Measurements from ENCODE around the gene PGBD1. TPM values are rescaled to one million over a fixed set of nuclear protein-coding genes. Genes with fewer than 3 reads are reported as not detected.
A peak's percentile ranks its signal among the peaks of the same experiment; 100 is the strongest.

The PGBD1 gene
- total and polyA plus RNA-seq, 5 donors from 2014 or later, result 0.09 to 1.0 (median 0.42) TPM

- H3K27ac Mint-ChIP-seq, result peak within 1 kb of the TSS in 1 of 3 donors; percentile 74
- peaks cover 40% of the 10 kb centered on the region for H3K27me3 Mint-ChIP-seq
- DNase-seq, result peak; percentile 6 to 63 (median 21)
- Histone ChIP-seq H3K27ac (ENCODE audit: insufficient read depth, low read length, poor library complexity, severe bottlenecking) (no peak within 1 kb of the TSS), H3K27me3 (ENCODE audit: control insufficient read depth, insufficient read depth, low read length) (peaks cover 6% of the 10 kb centered on the region), H3K36me3 (ENCODE audit: control insufficient read depth, insufficient read depth, low read length) (no peaks in the 10 kb centered on the region), H3K4me1 (ENCODE audit: control insufficient read depth, insufficient read depth, low read length, poor library complexity, severe bottlenecking) (peaks cover 2% of the 10 kb centered on the region), H3K9me3 (ENCODE audit: control insufficient read depth in 2 of 2, low read length in 2 of 2) (no peaks in the 10 kb centered on the region), H3K4me3 (ENCODE audit: low read depth, low read length) (peak within 1 kb of the TSS; percentile 48)
- peak in 1 of 2 donors; percentile 45 for ATAC-seq (ENCODE audit: low read depth in 2 of 2)
- H3K4me3 Mint-ChIP-seq, result peak within 1 kb of the TSS in 3 of 4 donors; percentile 21 to 63 (median 43)
- H3K36me3 Mint-ChIP-seq, result no peaks in the 10 kb centered on the region
- peaks cover 0 to 1% (median 0%) of the 10 kb centered on the region in 7 donors for H3K9me3 Mint-ChIP-seq
- H3K4me1 Mint-ChIP-seq, result peaks cover 0 to 8% (median 2%) of the 10 kb centered on the region in 4 donors
Observed at GRCh38 chr6:28258877-28259777, 22.2 kb upstream of the PGBD1 start, which contains the start of gene NKAPL. Gene NKAPL (plus strand): TSS chr6:28259297. CDS start chr6:28259372, 75 bp downstream.

- Mint-ChIP-seq H3K4me3 (peak overlapping the region in 2 of 4 donors; percentile 1 to 55), H3K27me3 (peaks cover 17% of the 10 kb centered on the region), H3K27ac (no peak overlapping the region), H3K36me3 (no peaks in the 10 kb centered on the region), H3K9me3 (peaks cover 0 to 1% (median 0%) of the 10 kb centered on the region in 7 donors), H3K4me1 (peaks cover 0 to 13% (median 4%) of the 10 kb centered on the region in 4 donors)
- Histone ChIP-seq H3K27me3 (ENCODE audit: control insufficient read depth, insufficient read depth, low read length) (no peaks in the 10 kb centered on the region), H3K36me3 (ENCODE audit: control insufficient read depth, insufficient read depth, low read length) (no peaks in the 10 kb centered on the region), H3K4me3 (ENCODE audit: low read depth, low read length) (no peak overlapping the region), H3K4me1 (ENCODE audit: control insufficient read depth, insufficient read depth, low read length, poor library complexity, severe bottlenecking) (peaks cover 12% of the 10 kb centered on the region), H3K9me3 (ENCODE audit: control insufficient read depth in 2 of 2, low read length in 2 of 2) (no peaks in the 10 kb centered on the region), H3K27ac (ENCODE audit: insufficient read depth, low read length, poor library complexity, severe bottlenecking) (no peak overlapping the region)
- DNase-seq (peak in 1 of 3 donors; percentile 20), ATAC-seq (ENCODE audit: low read depth in 2 of 2) (no peak)
Observed at GRCh38 chr6:28263922-28264321, 17.4 kb upstream of the PGBD1 start.

DNA sequence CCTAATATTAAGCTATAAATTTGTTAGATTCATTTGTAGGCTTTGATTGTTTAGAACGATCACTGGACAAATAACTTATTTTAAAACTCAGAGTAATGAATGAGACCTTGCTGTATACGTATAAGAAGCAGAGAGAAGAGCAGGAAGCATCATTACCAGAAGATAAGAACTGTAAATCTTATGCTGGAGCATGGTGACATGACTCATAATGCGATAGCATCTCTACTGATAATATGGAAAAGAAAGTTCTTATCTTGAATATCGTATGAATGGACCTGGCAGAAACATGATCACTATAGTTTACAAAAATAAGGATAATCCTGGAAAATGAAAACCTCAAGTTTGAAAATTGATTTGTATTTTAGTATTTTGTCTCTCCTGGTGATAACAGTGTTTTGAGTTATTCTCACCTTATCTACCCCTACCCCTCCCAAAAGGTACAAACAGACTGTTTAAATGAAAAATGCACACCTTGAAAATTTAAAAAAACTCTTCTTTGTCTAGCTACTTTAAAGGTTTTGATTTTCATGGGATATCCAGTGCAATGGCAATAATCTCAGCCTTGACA lies 16.5 kb upstream of the PGBD1 start:
- no peaks in the 10 kb centered on the region for H3K9me3 Mint-ChIP-seq
- H3K27me3 Mint-ChIP-seq, result peaks cover 17% of the 10 kb centered on the region
- ATAC-seq (ENCODE audit: low read depth in 2 of 2), result no peak

GRCh38 chr6:28266563-28266961 lies 14.8 kb upstream of the PGBD1 start:
- H3K4me1 Mint-ChIP-seq, result peaks cover 0 to 30% (median 15%) of the 10 kb centered on the region in 4 donors
- no peaks in the 10 kb centered on the region for H3K9me3 Mint-ChIP-seq
- no peak overlapping the region for H3K27ac Mint-ChIP-seq
- Histone ChIP-seq H3K4me3 (ENCODE audit: low read depth, low read length) (peak overlapping the region; percentile 93), H3K27ac (ENCODE audit: insufficient read depth, low read length, poor library complexity, severe bottlenecking) (peak overlapping the region; percentile 64), H3K9me3 (ENCODE audit: control insufficient read depth in 2 of 2, low read length in 2 of 2) (no peaks in the 10 kb centered on the region), H3K36me3 (ENCODE audit: control insufficient read depth, insufficient read depth, low read length) (peaks cover 3% of the 10 kb centered on the region), H3K4me1 (ENCODE audit: control insufficient read depth, insufficient read depth, low read length, poor library complexity, severe bottlenecking) (peaks cover 12% of the 10 kb centered on the region), H3K27me3 (ENCODE audit: control insufficient read depth, insufficient read depth, low read length) (no peaks in the 10 kb centered on the region)
- peaks cover 5% of the 10 kb centered on the region for H3K36me3 Mint-ChIP-seq
- no peak overlapping the region for H3K4me3 Mint-ChIP-seq
- ATAC-seq (ENCODE audit: low read depth in 2 of 2) (no peak), DNase-seq (no peak)
- peaks cover 10% of the 10 kb centered on the region for H3K27me3 Mint-ChIP-seq

More for the DNA sequence above, 16.5 kb upstream of the PGBD1 start:
- peak overlapping the region in 2 of 3 donors; percentile 16 to 39 for H3K27ac Mint-ChIP-seq
- Histone ChIP-seq H3K36me3 (ENCODE audit: control insufficient read depth, insufficient read depth, low read length) (no peaks in the 10 kb centered on the region), H3K4me3 (ENCODE audit: low read depth, low read length) (no peak overlapping the region), H3K9me3 (ENCODE audit: control insufficient read depth in 2 of 2, low read length in 2 of 2) (no peaks in the 10 kb centered on the region), H3K27me3 (ENCODE audit: control insufficient read depth, insufficient read depth, low read length) (no peaks in the 10 kb centered on the region), H3K4me1 (ENCODE audit: control insufficient read depth, insufficient read depth, low read length, poor library complexity, severe bottlenecking) (peaks cover 12% of the 10 kb centered on the region), H3K27ac (ENCODE audit: insufficient read depth, low read length, poor library complexity, severe bottlenecking) (no peak overlapping the region)
- H3K36me3 Mint-ChIP-seq, result no peaks in the 10 kb centered on the region
- DNase-seq, result no peak
- peaks cover 0 to 16% (median 7%) of the 10 kb centered on the region in 4 donors for H3K4me1 Mint-ChIP-seq
- peak overlapping the region in 1 of 4 donors; percentile 55 for H3K4me3 Mint-ChIP-seq

- H3K36me3 ChIP-seq (ENCODE audit: control insufficient read depth, insufficient read depth, low read length), result peaks cover 9% of the 10 kb centered on the region
- ATAC-seq (ENCODE audit: low read depth in 2 of 2) (peak; percentile 92 to 95), DNase-seq (peak; percentile 58 to 95 (median 90))
- H3K9me3 ChIP-seq (ENCODE audit: control insufficient read depth in 2 of 2, low read length in 2 of 2), result no peaks in the 10 kb centered on the region
- H3K4me3 ChIP-seq (ENCODE audit: low read depth, low read length), result peak within 1 kb of the TSS; percentile 93
- H3K4me1 ChIP-seq (ENCODE audit: control insufficient read depth, insufficient read depth, low read length, poor library complexity, severe bottlenecking), result peaks cover 12% of the 10 kb centered on the region
- H3K27ac ChIP-seq (ENCODE audit: insufficient read depth, low read length, poor library complexity, severe bottlenecking), result peak within 1 kb of the TSS; percentile 64
- Mint-ChIP-seq H3K27ac (no peak within 1 kb of the TSS), H3K4me3 (no peak within 1 kb of the TSS), H3K4me1 (peaks cover 0 to 30% (median 15%) of the 10 kb centered on the region in 4 donors), H3K27me3 (peaks cover 10% of the 10 kb centered on the region), H3K36me3 (peaks cover 8% of the 10 kb centered on the region), H3K9me3 (no peaks in the 10 kb centered on the region)
- H3K27me3 ChIP-seq (ENCODE audit: control insufficient read depth, insufficient read depth, low read length), result no peaks in the 10 kb centered on the region
Observed at GRCh38 chr6:28266962-28267694, 14.2 kb upstream of the PGBD1 start, which contains the start of gene ZSCAN26. Gene ZSCAN26 (plus strand): TSS chr6:28267143. CDS start chr6:28271920, 4,777 bp downstream.

- H3K9me3 Mint-ChIP-seq, result no peaks in the 10 kb centered on the region
- no peak overlapping the region for H3K27ac Mint-ChIP-seq
- peak overlapping the region; percentile 64 for H3K27ac ChIP-seq (ENCODE audit: insufficient read depth, low read length, poor library complexity, severe bottlenecking)
Observed at GRCh38 chr6:28267695-28268059, 13.7 kb upstream of the PGBD1 start.

DNA sequence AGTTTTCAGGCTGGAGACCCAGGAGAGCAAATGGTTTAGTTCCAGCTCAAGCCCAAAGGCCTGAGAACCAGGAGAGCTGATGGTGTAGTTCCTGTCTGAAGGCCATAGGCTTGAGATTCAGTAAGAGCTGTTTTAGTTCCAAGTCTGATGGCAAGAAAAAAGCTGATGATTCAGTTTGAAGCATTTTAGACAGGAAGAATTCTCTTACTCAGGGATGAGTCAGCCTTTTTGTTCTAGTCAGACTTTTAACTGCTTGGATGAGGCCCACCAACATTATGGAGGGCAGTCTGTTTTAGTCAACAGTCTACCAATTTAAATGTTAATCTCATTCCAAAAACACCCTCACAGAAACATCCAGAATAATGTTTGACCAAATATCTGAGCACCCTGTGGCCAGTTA lies 11.9 kb upstream of the PGBD1 start:
- Mint-ChIP-seq H3K4me1 (peaks cover 0 to 24% (median 15%) of the 10 kb centered on the region in 4 donors), H3K27me3 (no peaks in the 10 kb centered on the region), H3K36me3 (peaks cover 22% of the 10 kb centered on the region), H3K9me3 (no peaks in the 10 kb centered on the region), H3K27ac (no peak overlapping the region), H3K4me3 (no peak overlapping the region)
- Histone ChIP-seq H3K27ac (ENCODE audit: insufficient read depth, low read length, poor library complexity, severe bottlenecking) (no peak overlapping the region), H3K9me3 (ENCODE audit: control insufficient read depth in 2 of 2, low read length in 2 of 2) (no peaks in the 10 kb centered on the region), H3K4me3 (ENCODE audit: low read depth, low read length) (no peak overlapping the region), H3K27me3 (ENCODE audit: control insufficient read depth, insufficient read depth, low read length) (no peaks in the 10 kb centered on the region), H3K4me1 (ENCODE audit: control insufficient read depth, insufficient read depth, low read length, poor library complexity, severe bottlenecking) (peaks cover 9% of the 10 kb centered on the region), H3K36me3 (ENCODE audit: control insufficient read depth, insufficient read depth, low read length) (peaks cover 33% of the 10 kb centered on the region)
- DNase-seq (no peak), ATAC-seq (ENCODE audit: low read depth in 2 of 2) (no peak)

More at GRCh38 chr6:28267695-28268059, 13.7 kb upstream of the PGBD1 start:
- Mint-ChIP-seq H3K4me1 (peaks cover 0 to 30% (median 15%) of the 10 kb centered on the region in 4 donors), H3K36me3 (peaks cover 13% of the 10 kb centered on the region), H3K27me3 (peaks cover 4% of the 10 kb centered on the region), H3K4me3 (no peak overlapping the region)
- H3K27me3 ChIP-seq (ENCODE audit: control insufficient read depth, insufficient read depth, low read length), result no peaks in the 10 kb centered on the region
- H3K9me3 ChIP-seq (ENCODE audit: control insufficient read depth in 2 of 2, low read length in 2 of 2), result no peaks in the 10 kb centered on the region
- peak overlapping the region; percentile 93 for H3K4me3 ChIP-seq (ENCODE audit: low read depth, low read length)
- peaks cover 12% of the 10 kb centered on the region for H3K4me1 ChIP-seq (ENCODE audit: control insufficient read depth, insufficient read depth, low read length, poor library complexity, severe bottlenecking)
- peaks cover 15% of the 10 kb centered on the region for H3K36me3 ChIP-seq (ENCODE audit: control insufficient read depth, insufficient read depth, low read length)
- no peak for DNase-seq
- ATAC-seq (ENCODE audit: low read depth in 2 of 2), result no peak
